Trophoblast cell (in vitro differentiated cells and primary cell): Measurements from ENCODE around the gene FHL2.
A peak's percentile ranks its signal among the peaks of the same experiment; 100 is the strongest.

Experiments
- DNase-seq, 2 donors: peaks; one replicate each; pipeline ENCODE4 v3.0.0-alpha.2; 2016
- H2AFZ ChIP-seq: 2 replicates; pipeline ENCODE4 v1.6.1; 2013; ENCODE audit warnings: low read length, moderate library complexity, mild to moderate bottlenecking; ENCODE audit not compliant: insufficient read depth, poor library complexity
- H2AK5ac ChIP-seq: 2 replicates; pipeline ENCODE4 v1.6.1; 2013; ENCODE audit warnings: mild to moderate bottlenecking, low read length
- H2BK120ac ChIP-seq: 2 replicates; pipeline ENCODE4 v1.6.1; 2013; ENCODE audit warnings: low read length, mild to moderate bottlenecking, moderate library complexity; ENCODE audit not compliant: insufficient read depth, poor library complexity
- H2BK12ac ChIP-seq: 2 replicates; pipeline ENCODE4 v1.6.1; 2013; ENCODE audit warnings: mild to moderate bottlenecking, low read length, moderate library complexity
- H2BK5ac ChIP-seq: 2 replicates; pipeline ENCODE4 v1.6.1; 2013; ENCODE audit warnings: low read length, low read depth, moderate library complexity, mild to moderate bottlenecking; ENCODE audit not compliant: poor library complexity
- H3K14ac ChIP-seq: 2 replicates; pipeline ENCODE4 v1.6.1; 2013; ENCODE audit warnings: mild to moderate bottlenecking, low read length
- H3K18ac ChIP-seq: 2 replicates; pipeline ENCODE4 v1.6.1; 2013; ENCODE audit warnings: mild to moderate bottlenecking, low read length
- H3K23ac ChIP-seq: 2 replicates; pipeline ENCODE4 v1.6.1; 2013; ENCODE audit warnings: low read length
- H3K27ac ChIP-seq: 2 replicates; pipeline ENCODE4 v1.5.1; 2013; ENCODE audit warnings: low read depth, mild to moderate bottlenecking, inconsistent platforms, low read length, moderate library complexity
- H3K27me3 ChIP-seq: 2 replicates; pipeline ENCODE4 v1.6.1; 2013; ENCODE audit warnings: inconsistent platforms, mild to moderate bottlenecking, low read length, moderate library complexity; ENCODE audit not compliant: insufficient read depth
- H3K36me3 ChIP-seq, 2 experiments: 1 replicate in 1 of 2; 2 replicates in 1 of 2; pipeline ENCODE4 v1.6.1; 2013; ENCODE audit warnings: low read length in 2 of 2, mild to moderate bottlenecking in 2 of 2, moderate library complexity in 1 of 2; ENCODE audit not compliant: insufficient read depth in 2 of 2, control insufficient read depth in 1 of 2
- H3K4ac ChIP-seq: 2 replicates; pipeline ENCODE4 v1.6.1; 2013; ENCODE audit warnings: low read depth, mild to moderate bottlenecking, low read length, moderate library complexity
- H3K4me1 ChIP-seq, 2 experiments: 1 replicate in 1 of 2; 2 replicates in 1 of 2; pipeline ENCODE4 v1.6.1; 2013; ENCODE audit warnings: low read length in 2 of 2, mild to moderate bottlenecking in 2 of 2, moderate library complexity in 1 of 2; ENCODE audit not compliant: insufficient read depth in 2 of 2, control insufficient read depth in 1 of 2
- H3K4me2 ChIP-seq: 2 replicates; pipeline ENCODE4 v1.6.1; 2013; ENCODE audit warnings: inconsistent platforms, mild to moderate bottlenecking, low read length, moderate library complexity
- H3K4me3 ChIP-seq: 2 replicates; pipeline ENCODE4 v1.5.1; 2013; ENCODE audit warnings: mild to moderate bottlenecking, low read depth, low read length, inconsistent platforms
- H3K79me1 ChIP-seq: one replicate; pipeline ENCODE4 v1.6.1; 2013; ENCODE audit warnings: low read length
- H3K79me2 ChIP-seq: 2 replicates; pipeline ENCODE4 v1.6.1; 2013; ENCODE audit warnings: low read length, mild to moderate bottlenecking; ENCODE audit not compliant: control insufficient read depth, insufficient read depth, poor library complexity
- H3K9ac ChIP-seq: 2 replicates; pipeline ENCODE4 v1.6.1; 2013; ENCODE audit warnings: mild to moderate bottlenecking, low read length
- H3K9me3 ChIP-seq: 2 replicates; pipeline ENCODE4 v1.6.1; 2013; ENCODE audit warnings: low read depth, mild to moderate bottlenecking, control low read depth, inconsistent platforms, low read length; ENCODE audit not compliant: insufficient read depth
- H4K12ac ChIP-seq: 2 replicates; pipeline ENCODE4 v1.6.1; 2013; ENCODE audit warnings: low read depth, mild to moderate bottlenecking, low read length, moderate library complexity
- H4K8ac ChIP-seq: 2 replicates; pipeline ENCODE4 v1.6.1; 2013; ENCODE audit warnings: low read depth, mild to moderate bottlenecking, low read length, moderate library complexity
- H4K91ac ChIP-seq: one replicate; pipeline ENCODE4 v1.6.1; 2013; ENCODE audit warnings: low read depth, mild to moderate bottlenecking, low read length, moderate library complexity
- WGBS: extraction: QIAGEN DNeasy Blood & Tissue Kit; methylation state at CpG from one replicate; pipeline ENCODE4 v1.1.7; 2013; ENCODE audit warnings: missing lambda C conversion rate; ENCODE audit not compliant: insufficient read length, insufficient coverage; ENCODE audit errors: extremely low coverage; 5-methylcytosine and 5-hydroxymethylcytosine counted together

The FHL2 gene

DNA sequence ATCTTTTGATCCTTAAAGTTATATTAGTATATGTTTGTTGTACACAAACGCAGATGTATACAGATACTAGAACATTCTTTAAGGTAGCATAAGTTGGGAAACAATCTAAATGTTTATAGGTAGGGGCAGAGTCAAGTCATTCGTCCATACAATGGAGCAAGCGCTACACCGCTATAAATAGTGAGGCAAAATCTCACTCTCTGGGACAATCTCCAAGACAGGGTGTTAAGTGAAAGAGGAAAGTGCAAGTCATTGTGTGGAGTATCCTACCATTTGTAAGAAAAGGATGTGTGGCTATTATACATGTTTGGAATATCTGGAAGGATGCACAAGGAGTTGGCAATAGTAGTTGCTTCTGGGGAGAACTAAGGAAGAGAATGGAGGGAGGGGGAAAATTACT lies 16.2 kb upstream of the FHL2 start:
- H4K12ac ChIP-seq, result no peak overlapping the region
- H3K79me1 ChIP-seq, result no peaks in the 10 kb centered on the region
- H2BK120ac ChIP-seq, result no peak overlapping the region
- peak overlapping the region; percentile 53 for H3K23ac ChIP-seq
- H2AK5ac ChIP-seq, result no peak overlapping the region
- H3K4me2 ChIP-seq, result no peak overlapping the region
- no peak overlapping the region for H3K14ac ChIP-seq
- no peak overlapping the region for H2AFZ ChIP-seq
- no peak overlapping the region for H3K27ac ChIP-seq
- no CpG with 5 or more reads among the region's 4 CpGs for WGBS
- no peaks in the 10 kb centered on the region for H3K79me2 ChIP-seq
- no peak overlapping the region for H3K9ac ChIP-seq
- no peaks in the 10 kb centered on the region for H3K4me1 ChIP-seq
- no peak overlapping the region for H3K4ac ChIP-seq
- no peak overlapping the region for H2BK5ac ChIP-seq
- no peaks in the 10 kb centered on the region for H3K27me3 ChIP-seq
- H4K8ac ChIP-seq, result no peak overlapping the region
- H2BK12ac ChIP-seq, result no peak overlapping the region
- no peak for DNase-seq
- H3K18ac ChIP-seq, result no peak overlapping the region
- H3K36me3 ChIP-seq, result no peaks in the 10 kb centered on the region
- H3K9me3 ChIP-seq, result no peaks in the 10 kb centered on the region
- H4K91ac ChIP-seq, result no peak overlapping the region
- no peak overlapping the region for H3K4me3 ChIP-seq

- Histone ChIP-seq H3K23ac (no peak overlapping the region), H4K91ac (no peak overlapping the region)
These were observed 14.4 kb upstream of the FHL2 start for GRCh38 chr2:105413206-105413605.

GRCh38 chr2:105412584-105412983 lies 13.7 kb upstream of the FHL2 start:
- Histone ChIP-seq H3K9ac (no peak overlapping the region), H3K4me3 (no peak overlapping the region), H3K4me1 (no peaks in the 10 kb centered on the region), H3K27ac (no peak overlapping the region), H3K36me3 (no peaks in the 10 kb centered on the region), H3K27me3 (no peaks in the 10 kb centered on the region), H4K8ac (no peak overlapping the region), H3K79me1 (no peaks in the 10 kb centered on the region), H4K12ac (no peak overlapping the region), H2AFZ (no peak overlapping the region), H2BK120ac (no peak overlapping the region), H3K4me2 (no peak overlapping the region), H3K9me3 (no peaks in the 10 kb centered on the region), H3K23ac (no peak overlapping the region), H4K91ac (no peak overlapping the region), H3K14ac (no peak overlapping the region), H3K18ac (no peak overlapping the region), H3K79me2 (no peaks in the 10 kb centered on the region), H2AK5ac (no peak overlapping the region), H2BK12ac (no peak overlapping the region), H2BK5ac (no peak overlapping the region), H3K4ac (no peak overlapping the region)
- WGBS, result no CpG with 5 or more reads among the region's 11 CpGs
- DNase-seq, result no peak

More at GRCh38 chr2:105413206-105413605, 14.4 kb upstream of the FHL2 start:
- H3K27me3 ChIP-seq, result no peaks in the 10 kb centered on the region
- H2AFZ ChIP-seq, result no peak overlapping the region
- no peak overlapping the region for H2BK5ac ChIP-seq
- no peaks in the 10 kb centered on the region for H3K4me1 ChIP-seq
- H3K79me2 ChIP-seq, result no peaks in the 10 kb centered on the region
- no peak overlapping the region for H4K12ac ChIP-seq
- H3K18ac ChIP-seq, result no peak overlapping the region
- H2AK5ac ChIP-seq, result no peak overlapping the region
- no peak overlapping the region for H3K4me2 ChIP-seq
- no peak overlapping the region for H4K8ac ChIP-seq
- no peaks in the 10 kb centered on the region for H3K9me3 ChIP-seq
- no peak for DNase-seq
- H3K14ac ChIP-seq, result no peak overlapping the region
- WGBS, result no CpG with 5 or more reads among the region's 5 CpGs
- H3K79me1 ChIP-seq, result no peaks in the 10 kb centered on the region
- H3K27ac ChIP-seq, result no peak overlapping the region
- H2BK12ac ChIP-seq, result no peak overlapping the region
- H3K4me3 ChIP-seq, result no peak overlapping the region
- H3K4ac ChIP-seq, result no peak overlapping the region
- H2BK120ac ChIP-seq, result no peak overlapping the region
- H3K36me3 ChIP-seq, result no peaks in the 10 kb centered on the region
- no peak overlapping the region for H3K9ac ChIP-seq

GRCh38 chr2:105411720-105412407 lies 13.0 kb upstream of the FHL2 start:
- Histone ChIP-seq H3K9me3 (no peaks in the 10 kb centered on the region), H3K4ac (no peak overlapping the region), H3K27me3 (no peaks in the 10 kb centered on the region), H4K12ac (no peak overlapping the region), H3K9ac (no peak overlapping the region), H4K8ac (no peak overlapping the region), H2BK5ac (no peak overlapping the region), H2BK120ac (no peak overlapping the region), H3K4me2 (no peak overlapping the region), H3K4me1 (no peaks in the 10 kb centered on the region), H3K14ac (no peak overlapping the region), H3K27ac (no peak overlapping the region), H2AK5ac (no peak overlapping the region), H4K91ac (no peak overlapping the region), H3K18ac (no peak overlapping the region), H2BK12ac (no peak overlapping the region), H2AFZ (no peak overlapping the region), H3K36me3 (no peaks in the 10 kb centered on the region), H3K23ac (no peak overlapping the region), H3K79me1 (no peaks in the 10 kb centered on the region), H3K4me3 (no peak overlapping the region), H3K79me2 (no peaks in the 10 kb centered on the region)
- no CpG with 5 or more reads among the region's 6 CpGs for WGBS
- DNase-seq, result no peak
